Panc1 (cell line): Measurements from ENCODE around the gene FAAP20.

Experiments used
- CTCF ChIP-seq: fragments of 450-650 bp; IDR thresholded peaks from 2 replicates; pipeline ENCODE4 v1.5.1; 2017; ENCODE audit warnings: mild to moderate bottlenecking
- POLR2AphosphoS5 ChIP-seq: IDR thresholded peaks from 2 replicates; pipeline ENCODE4 v1.6.1; 2012; ENCODE audit warnings: mild to moderate bottlenecking, low read depth, low read length, moderate library complexity
- REST ChIP-seq, 2 experiments: IDR thresholded peaks; 2 replicates each; pipeline ENCODE4 v1.6.1; 2011 to 2012; ENCODE audit warnings: low read depth in 2 of 2, control low read depth in 1 of 2, low read length in 1 of 2, mild to moderate bottlenecking in 1 of 2, moderate library complexity in 1 of 2; ENCODE audit not compliant: insufficient read depth in 1 of 2
- SIN3A ChIP-seq: IDR thresholded peaks from 2 replicates; pipeline ENCODE4 v1.6.1; 2012; ENCODE audit warnings: low read depth, mild to moderate bottlenecking, low read length, moderate library complexity, borderline replicate concordance; ENCODE audit not compliant: insufficient read depth
- TCF7L2 ChIP-seq: IDR thresholded peaks from 2 replicates; pipeline ENCODE4 v1.6.1; 2011; ENCODE audit warnings: mild to moderate bottlenecking, low read depth, low read length, inconsistent platforms

GRCh38 chr1:2203671-2204414 is 9.3 kb upstream of the FAAP20 start:
- TF ChIP-seq CTCF: no peak
- no peak for TF ChIP-seq SIN3A
- TF ChIP-seq POLR2AphosphoS5: no peak
- no peak for TF ChIP-seq REST (IDR thresholded peaks at IDR 0.05; ENCODE audit: insufficient read depth in 1 of 2, low read depth in 2 of 2, low read length in 1 of 2)
- no peak for TF ChIP-seq TCF7L2
